Measurements from ENCODE around the gene ST14.

- TF ChIP-seq CTCF (IDR thresholded peaks at IDR 0.05) (no peak), POLR2A (IDR thresholded peaks at IDR 0.05) (no peak), EP300 (IDR thresholded peaks at IDR 0.05; ENCODE audit: low read depth) (no peak), POLR2AphosphoS5 (IDR thresholded peaks at IDR 0.05) (no peak)
These were observed 29.2 kb downstream of the ST14 start for GRCh38 chr11:130188585-130189347.
